Vagina (tissue), 2 donors: ENCODE data around the gene C1QTNF1.

Experiments used
- CTCF ChIP-seq, 3 experiments: fragments of 450-650 bp in 2 of 3; fragments of 200-600 bp in 1 of 3; sonication (generic) in 1 of 3; IDR thresholded peaks; one replicate each; pipeline ENCODE4 v1.5.1; 2017 to 2019; ENCODE audit warnings: antibody characterized with exemption in 3 of 3, mild to moderate bottlenecking in 2 of 3, moderate library complexity in 2 of 3
- POLR2A ChIP-seq, 2 donors: fragments of 450-650 bp; IDR thresholded peaks; one replicate each; pipeline ENCODE4 v1.6.1; 2017; ENCODE audit warnings: antibody characterized with exemption in 2 of 2, mild to moderate bottlenecking in 2 of 2, moderate library complexity in 2 of 2

DNA sequence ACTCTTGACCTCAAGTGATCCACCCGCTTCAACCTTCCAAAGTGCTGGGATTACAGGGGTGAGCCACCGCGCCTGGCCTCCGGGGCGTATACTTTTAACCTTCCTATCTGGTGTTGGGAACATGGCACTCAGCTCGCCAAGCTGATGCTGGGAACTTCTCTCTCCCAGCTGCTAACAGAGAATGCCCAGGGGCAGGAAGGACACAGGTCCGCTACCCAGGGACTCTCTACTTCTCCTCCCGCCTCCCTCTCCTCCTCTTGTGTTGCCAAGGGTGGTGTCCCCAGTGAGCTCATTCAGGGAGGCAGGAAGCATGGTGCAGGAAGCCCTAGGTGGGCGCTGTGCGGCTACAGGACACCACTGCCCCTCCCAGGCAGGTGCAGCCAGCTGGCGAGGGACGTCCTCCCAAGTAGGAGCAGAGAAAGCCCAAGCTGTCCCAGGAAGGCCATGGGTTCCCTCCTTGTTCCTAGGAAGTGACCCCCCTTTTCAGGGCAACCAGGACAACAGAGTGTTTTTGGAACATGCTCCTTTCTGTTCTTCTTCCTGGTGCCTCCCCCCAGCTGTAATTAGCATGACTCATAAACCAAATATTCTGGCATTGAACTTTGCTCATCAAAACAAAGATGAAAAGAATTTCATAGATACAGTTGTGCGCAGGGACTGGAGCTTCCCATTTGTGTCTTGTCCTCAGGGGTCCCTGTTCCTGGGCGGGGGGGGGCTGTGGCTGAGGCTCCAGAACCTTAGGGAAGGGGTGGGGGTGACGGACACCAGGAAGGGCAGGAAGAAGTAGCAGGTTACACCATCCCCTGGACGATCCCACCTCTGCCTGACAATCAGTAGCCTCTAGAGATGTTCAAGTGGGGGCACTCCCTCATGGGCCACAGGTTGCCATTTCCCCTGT, 2.7 kb downstream of the C1QTNF1 start:
- TF ChIP-seq CTCF (IDR thresholded peaks at IDR 0.05) (no peak), POLR2A (IDR thresholded peaks at IDR 0.05) (no peak)
